KMS-11 (cell line): ENCODE data around the gene CRYBB3.

ENCODE experiments used
- H2AFZ ChIP-seq: fragments of 200-600 bp; sonication (generic); 2 replicates; pipeline ENCODE4 v1.6.1; 2016; ENCODE audit warnings: antibody characterized with exemption, mixed run types, low read depth
- H3K27ac ChIP-seq: fragments of 200-600 bp; sonication (generic); 2 replicates; pipeline ENCODE4 v1.6.1; 2016; ENCODE audit warnings: mild to moderate bottlenecking, mixed run types
- H3K27me3 ChIP-seq: fragments of 200-600 bp; sonication (generic); 2 replicates; pipeline ENCODE4 v1.6.1; 2017; ENCODE audit warnings: mild to moderate bottlenecking, low read depth, mixed run types, moderate library complexity; ENCODE audit not compliant: insufficient read depth
- H3K36me3 ChIP-seq: fragments of 200-600 bp; sonication (generic); 2 replicates; pipeline ENCODE4 v1.6.1; 2017; ENCODE audit warnings: mild to moderate bottlenecking, mixed run types; ENCODE audit not compliant: insufficient read depth
- H3K4me1 ChIP-seq: fragments of 200-600 bp; sonication (generic); 2 replicates; pipeline ENCODE4 v1.6.1; 2016; ENCODE audit warnings: mild to moderate bottlenecking, low read depth, mixed run types; ENCODE audit not compliant: poor library complexity, severe bottlenecking
- H3K4me2 ChIP-seq: fragments of 200-600 bp; sonication (generic); 2 replicates; pipeline ENCODE4 v1.7.0; 2016; ENCODE audit warnings: mild to moderate bottlenecking, mixed run types
- H3K4me3 ChIP-seq: fragments of 200-600 bp; sonication (generic); IDR thresholded peaks from 2 replicates; pipeline ENCODE4 v1.6.1; 2017; ENCODE audit warnings: low read depth, low read length, mixed read lengths; ENCODE audit not compliant: insufficient read depth
- H3K79me2 ChIP-seq: fragments of 200-600 bp; sonication (generic); 2 replicates; pipeline ENCODE4 v1.6.1; 2016; ENCODE audit warnings: low read depth, mixed run types; ENCODE audit not compliant: insufficient read depth
- H3K9ac ChIP-seq: fragments of 200-600 bp; sonication (generic); 2 replicates; pipeline ENCODE4 v1.6.1; 2016; ENCODE audit warnings: mild to moderate bottlenecking, mixed run types
- H4K20me1 ChIP-seq: fragments of 200-600 bp; sonication (generic); 2 replicates; pipeline ENCODE4 v1.6.1; 2016; ENCODE audit warnings: mild to moderate bottlenecking, mixed run types; ENCODE audit not compliant: insufficient read depth
- CTCF ChIP-seq: fragments of 200-600 bp; sonication (generic); conservative IDR thresholded peaks from 2 replicates; pipeline ENCODE4 v1.6.1; 2017; ENCODE audit warnings: low read depth, mild to moderate bottlenecking, antibody characterized with exemption, low read length, moderate library complexity, mixed read lengths

The CRYBB3 gene

GRCh38 chr22:25162561-25162960, 37.1 kb upstream of the CRYBB3 start:
- no peak overlapping the region for H3K9ac ChIP-seq
- no peak for TF ChIP-seq CTCF
- H3K4me1 ChIP-seq: no peaks in the 10 kb centered on the region
- no peaks in the 10 kb centered on the region for H3K27me3 ChIP-seq
- no peaks in the 10 kb centered on the region for H3K79me2 ChIP-seq
- H3K4me3 ChIP-seq: no peak overlapping the region
- H2AFZ ChIP-seq: no peak overlapping the region
- H3K4me2 ChIP-seq: no peak overlapping the region
- H3K27ac ChIP-seq: no peak overlapping the region
- H3K36me3 ChIP-seq: no peaks in the 10 kb centered on the region
- no peaks in the 10 kb centered on the region for H4K20me1 ChIP-seq

GRCh38 chr22:25165785-25166184, 33.9 kb upstream of the CRYBB3 start:
- no peaks in the 10 kb centered on the region for H3K4me1 ChIP-seq
- no peaks in the 10 kb centered on the region for H3K27me3 ChIP-seq
- H3K27ac ChIP-seq: no peak overlapping the region
- no peak overlapping the region for H3K4me2 ChIP-seq
- no peak for TF ChIP-seq CTCF
- H3K36me3 ChIP-seq: no peaks in the 10 kb centered on the region
- no peaks in the 10 kb centered on the region for H3K79me2 ChIP-seq
- no peak overlapping the region for H3K4me3 ChIP-seq
- H2AFZ ChIP-seq: no peak overlapping the region
- H4K20me1 ChIP-seq: no peaks in the 10 kb centered on the region
- no peak overlapping the region for H3K9ac ChIP-seq

GRCh38 chr22:25166266-25167040, 33.2 kb upstream of the CRYBB3 start:
- H3K36me3 ChIP-seq: no peaks in the 10 kb centered on the region
- H3K4me2 ChIP-seq: no peak overlapping the region
- H3K27ac ChIP-seq: no peak overlapping the region
- TF ChIP-seq CTCF: no peak
- H3K27me3 ChIP-seq: no peaks in the 10 kb centered on the region
- H3K79me2 ChIP-seq: no peaks in the 10 kb centered on the region
- no peaks in the 10 kb centered on the region for H4K20me1 ChIP-seq
- H2AFZ ChIP-seq: no peak overlapping the region
- H3K4me1 ChIP-seq: no peaks in the 10 kb centered on the region
- H3K9ac ChIP-seq: no peak overlapping the region
- H3K4me3 ChIP-seq: no peak overlapping the region

GRCh38 chr22:25167082-25167481, 32.6 kb upstream of the CRYBB3 start:
- Histone ChIP-seq H3K79me2 (no peaks in the 10 kb centered on the region), H4K20me1 (no peaks in the 10 kb centered on the region), H3K27me3 (no peaks in the 10 kb centered on the region), H3K36me3 (no peaks in the 10 kb centered on the region), H3K27ac (no peak overlapping the region), H3K4me2 (no peak overlapping the region), H3K4me3 (no peak overlapping the region), H2AFZ (no peak overlapping the region), H3K4me1 (no peaks in the 10 kb centered on the region), H3K9ac (no peak overlapping the region)
- TF ChIP-seq CTCF: no peak
